ENCODE data around the gene TRABD2A.

The TRABD2A gene

DNA sequence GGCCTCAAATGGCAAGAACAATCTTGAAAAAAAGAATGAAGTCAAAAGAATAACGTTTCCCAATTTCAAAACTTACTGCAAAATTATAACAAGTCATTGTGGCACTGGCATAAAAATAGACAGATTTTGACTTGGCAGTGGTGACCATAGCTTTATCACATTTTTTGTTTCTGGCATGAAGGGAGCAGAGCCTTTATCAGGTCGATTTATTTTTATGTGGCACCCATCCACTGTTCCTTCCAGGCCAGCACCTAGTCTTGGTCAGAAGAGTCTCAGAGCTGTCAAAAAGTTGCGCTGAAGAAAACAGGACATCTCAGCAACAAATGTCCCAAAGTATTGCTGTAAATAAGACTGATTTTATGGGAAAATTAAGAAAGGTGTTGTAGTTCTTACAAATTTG is 92.4 kb downstream of the TRABD2A start:
- Histone ChIP-seq H3K4me1 (ENCODE audit: insufficient read depth, low read length, poor library complexity, severe bottlenecking) (no peaks in the 10 kb centered on the region), H2AFZ (ENCODE audit: low read length) (no peak overlapping the region), H3K36me3 (ENCODE audit: insufficient read depth, low read length) (no peaks in the 10 kb centered on the region), H3K4me3 (ENCODE audit: low read length, poor library complexity, severe bottlenecking) (no peak overlapping the region), H3K9me3 (ENCODE audit: insufficient read depth, low read depth, low read length) (no peaks in the 10 kb centered on the region), H3F3A (ENCODE audit: low read depth) (no peaks in the 10 kb centered on the region), H3K4me2 (ENCODE audit: low read depth, low read length, poor library complexity, severe bottlenecking) (no peak overlapping the region), H4K20me1 (ENCODE audit: insufficient read depth, low read length, poor library complexity, severe bottlenecking) (no peaks in the 10 kb centered on the region), H3K9me2 (replicated peaks; ENCODE audit: low read depth, low read length) (no peaks in the 10 kb centered on the region), H3K79me2 (ENCODE audit: insufficient read depth, low read length) (no peaks in the 10 kb centered on the region), H3K9ac (ENCODE audit: low read depth, low read length, poor library complexity, severe bottlenecking) (no peak overlapping the region), H3K27me3 (ENCODE audit: insufficient read depth, low read length, poor library complexity, severe bottlenecking) (no peaks in the 10 kb centered on the region)
- TF ChIP-seq CTCF (conservative IDR thresholded peaks at IDR 0.05; ENCODE audit: low read length) (no peak), EZH2phosphoT487 (IDR thresholded peaks at IDR 0.05; ENCODE audit: borderline replicate concordance) (no peak)

- Histone ChIP-seq H3K36me3 (ENCODE audit: insufficient read depth, low read length) (no peaks in the 10 kb centered on the region), H3K9me2 (replicated peaks; ENCODE audit: low read depth, low read length) (no peaks in the 10 kb centered on the region), H3K4me2 (ENCODE audit: low read depth, low read length, poor library complexity, severe bottlenecking) (no peak overlapping the region), H3K27me3 (ENCODE audit: insufficient read depth, low read length, poor library complexity, severe bottlenecking) (no peaks in the 10 kb centered on the region), H2AFZ (ENCODE audit: low read length) (no peak overlapping the region), H3K79me2 (ENCODE audit: insufficient read depth, low read length) (no peaks in the 10 kb centered on the region), H3F3A (ENCODE audit: low read depth) (no peaks in the 10 kb centered on the region), H3K9me3 (ENCODE audit: insufficient read depth, low read depth, low read length) (no peaks in the 10 kb centered on the region), H3K9ac (ENCODE audit: low read depth, low read length, poor library complexity, severe bottlenecking) (no peak overlapping the region), H4K20me1 (ENCODE audit: insufficient read depth, low read length, poor library complexity, severe bottlenecking) (no peaks in the 10 kb centered on the region), H3K4me3 (ENCODE audit: low read length, poor library complexity, severe bottlenecking) (no peak overlapping the region), H3K4me1 (ENCODE audit: insufficient read depth, low read length, poor library complexity, severe bottlenecking) (no peaks in the 10 kb centered on the region)
- TF ChIP-seq CTCF (conservative IDR thresholded peaks at IDR 0.05; ENCODE audit: low read length), result no peak
These were observed 92.9 kb downstream of the TRABD2A start for GRCh38 chr2:84788027-84788426.

GRCh38 chr2:84786601-84787000 is 94.3 kb downstream of the TRABD2A start:
- TF ChIP-seq EZH2phosphoT487 (IDR thresholded peaks at IDR 0.05; ENCODE audit: borderline replicate concordance), result no peak
- no peak for TF ChIP-seq CTCF (conservative IDR thresholded peaks at IDR 0.05; ENCODE audit: low read length)
- H3F3A ChIP-seq (ENCODE audit: low read depth), result no peaks in the 10 kb centered on the region
- H3K9me2 ChIP-seq (replicated peaks; ENCODE audit: low read depth, low read length), result no peaks in the 10 kb centered on the region
- H3K4me3 ChIP-seq (ENCODE audit: low read length, poor library complexity, severe bottlenecking), result no peak overlapping the region
- no peak overlapping the region for H2AFZ ChIP-seq (ENCODE audit: low read length)
- no peaks in the 10 kb centered on the region for H4K20me1 ChIP-seq (ENCODE audit: insufficient read depth, low read length, poor library complexity, severe bottlenecking)
- no peaks in the 10 kb centered on the region for H3K27me3 ChIP-seq (ENCODE audit: insufficient read depth, low read length, poor library complexity, severe bottlenecking)
- H3K79me2 ChIP-seq (ENCODE audit: insufficient read depth, low read length), result no peaks in the 10 kb centered on the region
- H3K9ac ChIP-seq (ENCODE audit: low read depth, low read length, poor library complexity, severe bottlenecking), result no peak overlapping the region
- no peak overlapping the region for H3K4me2 ChIP-seq (ENCODE audit: low read depth, low read length, poor library complexity, severe bottlenecking)
- H3K36me3 ChIP-seq (ENCODE audit: insufficient read depth, low read length), result no peaks in the 10 kb centered on the region
- no peaks in the 10 kb centered on the region for H3K9me3 ChIP-seq (ENCODE audit: insufficient read depth, low read depth, low read length)
- H3K4me1 ChIP-seq (ENCODE audit: insufficient read depth, low read length, poor library complexity, severe bottlenecking), result no peaks in the 10 kb centered on the region

All from Loucy (cell line).